Activated CD4-positive, alpha-beta T cell treated with anti-CD3 and anti-CD28 coated beads, Interleukin-2, Interleukin-4, amounts not matched to agents 100 ng/mL and 50 ng/mL, durations not matched to agents 16 hours and 8 hours (primary cell): ENCODE data around the gene COLQ.
"Not testable (repeated sequence)": the region's sequence is repeated elsewhere in the genome, so short reads cannot be mapped to it uniquely, and the experiment has no call there.

ENCODE experiments used
- DNase-seq: peaks from one replicate; pipeline ENCODE4 v3.0.0-alpha.2; 2020; ENCODE audit warnings: low spot score

The COLQ gene

GRCh38 chr3:15521573-15521965, at the start of gene COLQ:
COLQ (minus strand) TSS chr3:15521706; CDS start chr3:15521625, 81 bp downstream.
- DNase-seq = no peak

- no peak for DNase-seq
Measured at GRCh38 chr3:15563190-15563589, 41.7 kb upstream of the COLQ start.

GRCh38 chr3:15562560-15562959, 41.1 kb upstream of the COLQ start:
- DNase-seq = no peak

GRCh38 chr3:15558581-15558980, 37.1 kb upstream of the COLQ start:
- no peak for DNase-seq

GRCh38 chr3:15557511-15557946, 36.0 kb upstream of the COLQ start:
- DNase-seq = peak; percentile 74

GRCh38 chr3:15556512-15556911, 35.0 kb upstream of the COLQ start:
- DNase-seq = peak; percentile 24

- no peak for DNase-seq
Measured at GRCh38 chr3:15553749-15554148, 32.2 kb upstream of the COLQ start.

GRCh38 chr3:15551902-15552301, 30.4 kb upstream of the COLQ start:
- no peak for DNase-seq

- DNase-seq = no peak
Measured at GRCh38 chr3:15549846-15550245, 28.3 kb upstream of the COLQ start.

GRCh38 chr3:15542614-15543013, 21.1 kb upstream of the COLQ start:
- no peak for DNase-seq

GRCh38 chr3:15541371-15541770, 19.9 kb upstream of the COLQ start:
- no peak for DNase-seq

- DNase-seq = no peak
Measured at GRCh38 chr3:15539066-15539465, 17.6 kb upstream of the COLQ start.

- DNase-seq = no peak
Measured at GRCh38 chr3:15538345-15538744, 16.8 kb upstream of the COLQ start.

GRCh38 chr3:15536856-15537255, 15.3 kb upstream of the COLQ start:
- DNase-seq = peak; percentile 27

GRCh38 chr3:15535732-15536131, 14.2 kb upstream of the COLQ start:
- DNase-seq = peak; percentile 49

- not testable (repeated sequence) for DNase-seq
Measured at GRCh38 chr3:15532614-15533013, 11.1 kb upstream of the COLQ start.

- DNase-seq = no peak
Measured at GRCh38 chr3:15531346-15531745, 9.8 kb upstream of the COLQ start.

- no peak for DNase-seq
Measured at GRCh38 chr3:15528854-15529537, 7.5 kb upstream of the COLQ start.

GRCh38 chr3:15527031-15527459, 5.5 kb upstream of the COLQ start:
- DNase-seq = no peak

GRCh38 chr3:15525790-15526189, 4.3 kb upstream of the COLQ start:
- DNase-seq = no peak

GRCh38 chr3:15523660-15524417, 2.3 kb upstream of the COLQ start:
- no peak for DNase-seq

GRCh38 chr3:15522016-15522415, 510 bp upstream of the COLQ start:
- no peak for DNase-seq

GRCh38 chr3:15520804-15521572, 518 bp downstream of the COLQ start:
- no peak for DNase-seq
